HG02798 (cell line): ENCODE results near the gene MYOC.
"Not testable (repeated sequence)": the region's sequence is repeated elsewhere in the genome, so short reads cannot be mapped to it uniquely, and the experiment has no call there.

Source experiments
- ATAC-seq: cut with Tn5 transposase; IDR thresholded peaks from one replicate; pipeline ENCODE4 v1.9.1; 2021; ENCODE audit warnings: mild to moderate bottlenecking; ENCODE audit not compliant: unreplicated experiment, poor library complexity

Gene MYOC

DNA sequence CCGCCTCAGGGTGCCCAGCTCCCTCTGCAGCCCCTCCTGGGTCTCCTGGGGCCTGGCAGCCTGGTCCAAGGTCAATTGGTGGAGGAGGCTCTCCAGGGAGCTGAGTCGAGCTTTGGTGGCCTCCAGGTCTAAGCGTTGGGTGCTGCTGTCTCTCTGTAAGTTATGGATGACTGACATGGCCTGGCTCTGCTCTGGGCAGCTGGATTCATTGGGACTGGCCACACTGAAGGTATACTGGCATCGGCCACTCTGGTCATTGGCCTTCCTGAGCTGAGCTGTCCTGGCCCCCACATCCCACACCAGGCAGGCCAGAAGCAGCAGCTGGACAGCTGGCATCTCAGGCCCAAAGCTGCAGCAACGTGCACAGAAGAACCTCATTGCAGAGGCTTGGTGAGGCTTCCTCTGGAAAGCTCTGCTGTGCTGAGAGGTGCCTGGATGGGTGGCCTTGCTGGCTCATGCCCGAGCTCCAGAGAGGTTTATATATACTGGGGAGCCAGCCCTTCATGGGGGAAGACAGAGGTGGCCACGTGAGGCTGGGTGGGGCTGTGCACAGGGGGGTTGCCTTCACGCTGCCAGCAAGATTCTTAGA lies at the start of gene MYOC:
Gene MYOC (minus strand): TSS at position 455 of the 589 bp plus-strand sequence. CDS start 77 bp downstream, at position 378.
- ATAC-seq = no peak

DNA sequence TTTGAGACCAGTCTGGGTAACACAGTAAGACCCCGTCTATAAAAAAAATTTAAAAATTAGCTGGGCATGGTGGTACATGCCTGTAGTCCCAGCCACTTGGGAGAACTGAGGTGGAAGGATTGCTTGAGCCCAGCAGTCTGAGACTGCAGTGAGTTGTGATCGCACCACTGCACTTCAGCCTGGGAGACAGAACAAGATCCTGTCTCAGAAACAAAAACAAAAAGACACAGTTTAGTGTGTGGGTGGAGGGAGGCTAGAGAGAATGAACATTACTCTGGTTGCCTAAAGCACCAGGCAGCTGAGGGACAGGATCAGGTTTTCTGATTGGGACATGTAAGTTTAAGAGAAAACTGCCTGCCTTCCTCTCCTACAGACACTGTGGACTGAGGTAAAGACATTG lies 47.0 kb upstream of the MYOC start:
- no peak for ATAC-seq

DNA sequence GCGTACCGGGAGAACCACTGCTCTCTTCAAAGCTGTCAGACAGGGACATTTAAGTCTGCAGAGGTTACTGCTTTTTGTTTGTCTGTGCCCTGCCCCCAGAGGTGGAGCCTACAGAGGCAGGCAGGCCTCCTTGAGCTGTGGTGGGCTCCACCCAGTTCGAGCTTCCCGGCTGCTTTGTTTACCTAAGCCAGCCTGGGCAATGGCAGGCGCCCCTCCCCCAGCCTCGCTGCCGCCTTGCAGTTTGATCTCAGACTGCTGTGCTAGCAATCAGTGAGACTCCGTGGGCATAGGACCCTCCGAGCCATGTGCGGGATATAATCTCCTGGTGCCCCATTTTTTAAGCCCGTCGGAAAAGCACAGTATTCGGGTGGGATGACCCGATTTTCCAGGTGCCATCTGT lies 43.3 kb upstream of the MYOC start:
- ATAC-seq = not testable (repeated sequence)

DNA sequence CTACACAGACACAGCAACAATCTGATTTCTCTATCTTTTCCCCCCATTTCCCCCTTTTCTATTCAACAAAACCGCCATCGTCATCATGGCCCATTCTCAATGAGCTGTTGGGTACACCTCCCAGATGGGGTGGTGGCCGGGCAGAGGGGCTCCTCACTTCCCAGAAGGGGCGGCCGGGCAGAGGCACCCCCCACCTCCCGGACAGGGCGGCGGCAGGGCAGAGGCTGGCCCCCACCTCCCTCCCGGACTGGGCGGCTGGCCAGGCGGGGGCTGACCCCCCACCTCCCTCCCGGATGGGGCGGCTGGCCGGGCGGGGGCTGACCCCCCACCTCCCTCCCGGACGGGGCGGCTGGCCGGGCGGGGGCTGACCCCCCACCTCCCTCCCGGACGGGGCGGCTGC lies 41.1 kb upstream of the MYOC start:
- ATAC-seq = not testable (repeated sequence)

DNA sequence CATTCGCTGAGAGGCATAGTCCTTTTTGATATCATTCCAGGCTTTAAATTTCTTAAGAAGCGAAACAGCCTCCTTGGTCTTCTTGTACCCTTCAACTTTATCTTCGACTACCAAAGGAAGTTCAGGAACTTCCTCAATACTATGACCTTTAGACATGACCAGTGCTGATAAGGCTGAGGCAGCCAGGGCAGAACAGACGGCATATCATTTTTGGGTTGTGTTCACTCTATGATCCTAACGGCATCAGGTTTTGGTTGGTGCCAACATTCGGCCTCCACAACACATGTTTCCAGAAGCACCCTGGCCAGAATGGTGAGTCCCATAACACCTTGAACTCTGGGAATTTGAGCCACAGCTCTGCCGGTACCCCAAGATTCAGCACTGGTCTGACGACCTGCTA lies 31.4 kb upstream of the MYOC start:
- ATAC-seq = no peak

- no peak for ATAC-seq
These were observed 27.9 kb upstream of the MYOC start for GRCh38 chr1:171680339-171680738.

DNA sequence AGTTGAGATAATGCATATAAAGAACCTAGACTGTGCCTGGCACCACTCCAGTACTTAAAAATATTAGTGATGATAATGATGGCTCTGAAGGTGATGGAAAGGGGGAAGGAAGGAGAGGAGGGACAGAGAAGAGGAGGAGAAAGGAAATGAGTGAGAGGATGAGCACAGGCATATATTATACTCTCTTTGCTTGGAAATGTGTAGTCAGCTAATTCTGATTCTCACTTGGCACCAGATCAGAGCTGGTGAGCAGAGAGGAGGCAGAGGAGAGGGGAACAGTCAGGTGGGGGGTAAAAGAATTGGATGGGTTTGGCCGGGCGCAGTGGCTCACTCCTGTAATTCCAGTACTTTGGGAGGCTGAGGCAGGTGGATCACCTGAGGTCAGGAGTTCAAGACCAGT lies 24.3 kb upstream of the MYOC start:
- ATAC-seq = no peak

DNA sequence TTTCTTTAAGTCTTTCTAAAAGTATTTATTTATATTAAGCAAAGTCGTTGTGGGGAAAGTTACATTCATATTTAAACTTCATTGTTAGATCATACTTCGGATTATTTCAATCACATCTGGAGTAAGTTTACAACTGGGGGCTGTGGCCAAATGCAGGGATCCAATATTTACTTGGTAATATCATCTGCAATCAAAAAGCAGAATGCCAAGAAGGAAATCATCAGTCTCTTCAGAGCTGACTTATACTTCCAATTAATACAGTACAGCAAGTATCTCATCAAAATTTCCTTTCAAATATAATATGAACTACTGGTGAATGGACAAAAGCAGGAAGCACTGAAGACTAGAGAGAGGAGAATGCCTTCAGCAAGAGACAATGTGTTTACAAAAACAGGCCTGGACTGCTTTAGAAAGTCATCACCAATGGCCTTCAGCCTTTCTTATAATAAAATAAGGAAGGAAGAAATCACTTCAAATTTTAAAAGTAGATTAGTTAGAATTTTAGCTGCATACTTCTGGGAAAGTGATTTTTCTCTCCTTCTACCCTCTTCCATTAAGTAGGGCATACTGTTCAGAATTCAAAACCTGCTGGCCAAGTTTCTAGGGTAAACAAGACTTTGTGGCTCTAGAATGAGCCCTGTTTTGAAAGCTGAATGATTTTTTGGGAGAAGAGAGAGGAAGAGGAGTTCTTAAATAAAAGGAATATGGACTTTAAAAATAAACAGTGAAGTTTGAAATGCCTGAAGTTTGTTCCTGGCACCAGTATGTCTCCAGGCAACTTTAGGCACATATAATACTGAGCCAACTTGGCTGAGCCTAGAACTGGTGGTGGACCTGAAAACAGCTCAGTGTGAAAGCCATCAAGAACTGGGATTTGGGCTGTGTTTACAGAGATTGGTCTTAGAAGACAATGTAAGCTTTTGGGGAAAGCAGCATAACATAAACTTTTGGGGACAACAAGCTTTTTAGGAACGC lies 22.2 kb upstream of the MYOC start:
- ATAC-seq = no peak

GRCh38 chr1:171670739-171671138 lies 18.3 kb upstream of the MYOC start:
- no peak for ATAC-seq

DNA sequence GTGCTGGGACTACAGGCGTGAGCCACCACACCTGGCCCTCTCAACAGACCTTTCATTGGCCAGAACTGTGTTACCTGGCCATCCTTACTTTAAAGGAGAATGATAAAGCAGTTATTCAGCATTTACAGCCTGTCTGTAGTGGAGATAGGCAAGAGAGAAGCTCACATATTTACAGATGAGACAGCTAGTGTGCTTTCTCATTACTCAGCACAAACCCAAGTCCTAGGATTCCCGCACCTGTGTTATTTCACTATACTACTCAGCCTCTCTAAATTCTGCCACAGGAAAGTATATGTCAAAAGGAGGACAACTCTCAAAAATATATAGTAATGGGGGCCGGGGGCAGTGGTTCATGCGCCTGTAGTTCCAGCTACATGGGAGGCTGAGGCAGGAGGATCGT lies 15.9 kb upstream of the MYOC start:
- no peak for ATAC-seq

- no peak for ATAC-seq
These were observed 13.8 kb upstream of the MYOC start for GRCh38 chr1:171666114-171666769.

DNA sequence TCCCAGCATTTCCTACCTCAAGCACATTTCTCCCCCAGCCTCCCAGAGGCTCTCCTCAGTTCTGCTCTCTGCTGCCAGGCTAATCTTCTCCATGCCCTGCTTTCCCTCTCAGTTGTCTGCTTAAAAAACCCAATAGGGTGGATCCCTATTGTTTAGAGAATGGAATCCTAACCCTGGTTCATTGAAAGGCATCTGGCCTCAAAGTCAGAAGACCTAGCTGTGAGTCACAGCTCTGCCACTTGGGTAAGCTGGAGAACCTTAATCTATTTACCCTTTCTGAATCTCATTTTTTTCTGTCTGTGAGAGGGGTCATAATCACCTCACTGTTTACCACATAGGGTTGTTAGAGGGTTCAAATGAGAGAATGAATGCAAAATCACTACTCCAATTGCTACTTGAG lies 12.5 kb upstream of the MYOC start:
- no peak for ATAC-seq

GRCh38 chr1:171663854-171664575 lies 11.5 kb upstream of the MYOC start:
- ATAC-seq = no peak

GRCh38 chr1:171663036-171663853 lies 10.8 kb upstream of the MYOC start:
- no peak for ATAC-seq

DNA sequence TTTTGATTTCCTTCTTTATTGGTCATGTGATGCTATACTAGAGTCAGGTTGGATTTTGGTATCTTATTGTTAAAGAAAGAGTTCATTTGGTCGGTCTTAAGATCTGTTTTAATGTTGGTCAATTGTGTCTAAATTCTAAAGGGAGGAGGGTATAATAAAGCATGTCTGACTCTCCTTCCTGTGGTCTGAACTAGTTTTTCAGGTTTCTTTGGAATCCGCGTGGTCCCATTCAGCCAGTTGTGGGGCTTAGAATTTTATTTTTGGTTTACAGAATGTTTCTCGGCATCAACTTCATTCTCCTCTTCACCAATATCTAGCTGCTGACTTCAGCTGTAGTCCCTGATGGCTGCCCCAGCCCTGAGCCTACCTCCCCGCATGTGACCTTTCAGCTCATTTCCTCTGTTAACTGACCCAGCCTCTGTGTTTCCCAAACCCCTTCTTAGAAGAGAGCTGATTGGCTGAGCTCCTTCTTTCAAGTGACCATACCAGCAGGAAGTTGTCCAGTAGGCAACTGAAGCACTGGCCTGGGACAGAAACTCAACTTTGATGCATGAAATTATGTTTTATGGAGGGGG lies 8.7 kb upstream of the MYOC start:
- no peak for ATAC-seq

DNA sequence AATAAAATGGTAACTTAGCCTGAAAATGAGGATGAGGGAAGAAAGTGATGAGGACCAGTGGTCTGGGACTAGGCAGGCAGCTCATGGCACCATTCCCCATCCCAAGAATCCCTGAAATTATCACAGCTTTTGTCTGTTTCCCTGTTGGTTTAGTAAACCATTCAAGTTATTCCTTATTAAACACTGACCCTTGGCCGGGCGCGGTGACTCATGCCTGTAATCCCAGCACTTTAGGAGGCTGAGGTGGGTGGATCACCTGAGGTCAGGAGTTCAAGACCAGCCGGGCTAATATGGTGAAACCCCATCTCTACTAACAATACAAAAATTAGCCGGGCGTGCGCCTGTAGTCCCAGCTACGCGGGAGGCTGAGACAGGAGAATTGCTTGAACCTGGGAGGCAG lies 3.7 kb upstream of the MYOC start:
- not testable (repeated sequence) for ATAC-seq

GRCh38 chr1:171655746-171656116 lies 3.2 kb upstream of the MYOC start:
- ATAC-seq = peak; percentile 6

GRCh38 chr1:171654942-171655745 lies 2.7 kb upstream of the MYOC start:
- peak; percentile 88 for ATAC-seq
